Common myeloid progenitor, CD34-positive (primary cell): ENCODE measurements around the gene AP1B1.
"Not testable (repeated sequence)": the region's sequence is repeated elsewhere in the genome, so short reads cannot be mapped to it uniquely, and the experiment has no call there.

ENCODE experiments used
- CTCF ChIA-PET: fragments of 350-600 bp; sonication (Branson Sonifier 250); formaldehyde crosslinking; loops from one replicate; lab custom pipeline; 2021; ENCODE audit warnings: antibody characterized with exemption; lab: Charles Lee
- POLR2A ChIA-PET: fragments of 350-600 bp; sonication (Branson Sonifier 250); formaldehyde crosslinking; loops from one replicate; lab custom pipeline; 2021; ENCODE audit warnings: antibody characterized with exemption; lab: Charles Lee
- DNase-seq, 3 donors: peaks; one replicate each; pipeline versions ENCODE4 v3.0.0 to v3.0.0-alpha.2; 2013
- H3K27ac ChIP-seq, 2 experiments: 1 replicate in 1 of 2; 2 replicates in 1 of 2; pipeline ENCODE4 v1.7.0; 2013; ENCODE audit warnings: inconsistent platforms in 2 of 2, low read length in 2 of 2, mild to moderate bottlenecking in 2 of 2, low read depth in 1 of 2, moderate library complexity in 1 of 2; ENCODE audit not compliant: severe bottlenecking in 2 of 2, insufficient read depth in 1 of 2, poor library complexity in 1 of 2
- H3K27me3 ChIP-seq, 5 experiments: replicated peaks in 2 of 5; 1 replicate in 3 of 5; 2 replicates in 2 of 5; pipeline versions ENCODE4 v1.6.1 to v1.7.0; 2013; ENCODE audit warnings: low read length in 4 of 5, mild to moderate bottlenecking in 2 of 5, moderate library complexity in 2 of 5, inconsistent platforms in 1 of 5; ENCODE audit not compliant: insufficient read depth in 5 of 5, control insufficient read depth in 4 of 5
- H3K36me3 ChIP-seq, 4 experiments: 1 replicate in 2 of 4; 2 replicates in 2 of 4; pipeline versions ENCODE4 v1.6.1 to v1.7.0; 2013; ENCODE audit warnings: low read length in 3 of 4, control low read depth in 1 of 4, mild to moderate bottlenecking in 1 of 4; ENCODE audit not compliant: control insufficient read depth in 4 of 4, insufficient read depth in 4 of 4
- H3K4me1 ChIP-seq, 4 experiments: 1 replicate in 3 of 4; 2 replicates in 1 of 4; pipeline versions ENCODE4 v1.6.1 to v1.7.1; 2013; ENCODE audit warnings: low read length in 3 of 4, mild to moderate bottlenecking in 3 of 4, control low read depth in 1 of 4, inconsistent platforms in 1 of 4, moderate library complexity in 1 of 4; ENCODE audit not compliant: control insufficient read depth in 4 of 4, insufficient read depth in 4 of 4; ENCODE audit errors: control extremely low read depth in 1 of 4
- H3K4me3 ChIP-seq, 7 experiments: 1 replicate in 4 of 7; 2 replicates in 3 of 7; pipeline versions ENCODE4 v1.5.1 to v1.7.0; 2013; ENCODE audit warnings: mild to moderate bottlenecking in 7 of 7, low read length in 6 of 7, moderate library complexity in 6 of 7, inconsistent platforms in 2 of 7, low read depth in 2 of 7, control low read depth in 1 of 7; ENCODE audit not compliant: insufficient read depth in 4 of 7, control insufficient read depth in 1 of 7; ENCODE audit errors: extremely low read depth in 1 of 7
- H3K9me3 ChIP-seq, 5 experiments: 1 replicate in 4 of 5; 2 replicates in 1 of 5; pipeline versions ENCODE4 v1.6.1 to v1.7.1; 2013; ENCODE audit warnings: low read length in 4 of 5, mild to moderate bottlenecking in 2 of 5, inconsistent platforms in 1 of 5, low read depth in 1 of 5, moderate library complexity in 1 of 5; ENCODE audit not compliant: control insufficient read depth in 4 of 5, insufficient read depth in 2 of 5; ENCODE audit errors: control extremely low read depth in 1 of 5
- WGBS: methylation state at CpG from one replicate; pipeline ENCODE4 v1.1.5; 2013; ENCODE audit not compliant: insufficient coverage; 5-methylcytosine and 5-hydroxymethylcytosine counted together

Gene AP1B1

DNA sequence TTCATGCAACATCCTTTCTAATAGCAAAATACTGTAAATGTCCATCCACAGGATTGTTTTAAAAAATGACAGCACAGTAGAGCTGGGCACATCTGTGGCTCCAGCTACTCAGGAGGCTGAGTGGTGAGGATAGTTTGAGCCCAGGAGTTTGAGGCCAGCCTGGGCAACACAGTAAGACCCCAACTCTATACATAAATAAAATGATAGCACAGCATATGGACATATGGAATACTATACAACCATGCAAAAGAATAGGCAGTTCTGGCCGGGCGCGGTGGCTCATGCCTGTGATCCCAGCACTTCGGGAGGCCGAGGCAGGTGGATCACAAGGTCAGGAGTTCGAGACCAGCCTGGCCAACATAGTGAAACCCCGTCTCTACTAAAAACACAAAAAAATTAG is 13.6 kb downstream of the AP1B1 start:
- CTCF ChIA-PET = interaction anchor here (0.7 to 1.2 kb wide), 3 partner anchors 8 to 254 kb away, joined by 3 to 4 read pairs (median 4); no protein-coding TSS in a partner anchor
- peak overlapping the region in 1 of 7 experiments; percentile 20 for H3K4me3 ChIP-seq
- H3K36me3 ChIP-seq = peaks cover 5 to 45% (median 18%) of the 10 kb centered on the region in 4 experiments
- peaks cover 2 to 33% (median 11%) of the 10 kb centered on the region in 4 experiments for H3K4me1 ChIP-seq
- H3K27me3 ChIP-seq, H3K27ac ChIP-seq, POLR2A ChIA-PET, DNase-seq, H3K9me3 ChIP-seq: not testable (repeated sequence)
- WGBS = 98% methylated on average over 6 of the region's 7 CpGs

DNA sequence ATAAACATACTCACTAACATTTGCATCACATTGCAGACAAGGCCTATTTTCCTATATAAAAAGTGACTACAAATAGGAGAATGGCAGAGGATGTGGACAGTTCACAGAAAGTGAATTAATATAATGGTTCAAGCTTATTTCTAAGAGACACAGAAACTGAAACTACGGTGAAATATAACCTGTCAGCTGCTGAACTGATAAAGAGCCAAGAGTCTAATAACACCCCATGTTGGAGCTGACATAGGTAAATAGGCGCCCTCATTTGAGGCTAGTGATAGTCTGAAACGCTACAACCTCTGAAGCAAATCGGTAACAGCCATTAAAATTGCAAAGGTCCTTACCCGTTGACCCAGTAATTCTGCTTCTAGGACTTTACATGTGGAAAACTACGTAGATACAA is 14.0 kb downstream of the AP1B1 start:
- H3K4me1 ChIP-seq = peaks cover 4 to 36% (median 13%) of the 10 kb centered on the region in 4 experiments
- 76% methylated on average over 4 of the region's 6 CpGs for WGBS
- H3K9me3 ChIP-seq = no peaks in the 10 kb centered on the region
- H3K4me3 ChIP-seq = peak overlapping the region in 1 of 7 experiments; percentile 20
- H3K36me3 ChIP-seq = peaks cover 5 to 45% (median 18%) of the 10 kb centered on the region in 4 experiments
- ChIA-PET POLR2A (no interaction called here), CTCF (interaction anchor here (0.7 to 1.2 kb wide), 2 partner anchors 12 to 253 kb away, joined by 4 read pairs; no protein-coding TSS in a partner anchor)
- H3K27me3 ChIP-seq = no peaks in the 10 kb centered on the region
- no peak overlapping the region for H3K27ac ChIP-seq
- DNase-seq = peak in 1 of 3 donors; percentile 20

DNA sequence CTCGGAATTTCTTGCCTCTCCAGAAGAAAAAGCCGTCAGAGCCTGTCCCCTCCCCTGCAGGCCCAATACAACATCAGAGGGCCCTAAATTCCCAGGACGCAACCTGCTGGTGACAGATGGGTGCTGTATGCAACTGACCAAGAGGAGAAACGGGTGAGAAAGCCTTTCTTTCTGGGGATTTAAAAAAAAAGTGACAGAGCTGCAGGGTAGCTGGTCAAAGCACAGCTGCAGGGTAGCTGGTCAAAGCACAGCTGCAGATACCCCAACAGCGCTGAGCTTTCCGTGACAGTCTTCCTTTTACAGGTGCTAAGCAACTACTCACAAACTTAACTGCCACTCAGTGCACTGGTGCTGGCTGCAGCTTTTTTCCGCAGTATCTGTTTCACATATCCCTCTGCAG is 17.8 kb downstream of the AP1B1 start:
- Histone ChIP-seq H3K9me3 (no peaks in the 10 kb centered on the region), H3K4me1 (peaks cover 4 to 63% (median 39%) of the 10 kb centered on the region in 4 experiments), H3K27ac (no peak overlapping the region), H3K36me3 (peaks cover 0 to 23% (median 2%) of the 10 kb centered on the region in 4 experiments), H3K27me3 (no peaks in the 10 kb centered on the region), H3K4me3 (peak overlapping the region in 1 of 7 experiments; percentile 16)
- CTCF ChIA-PET = interaction anchor here (0.8 to 1.6 kb wide), 5 partner anchors 9 to 21 kb away, joined by 3 to 6 read pairs (median 4); no protein-coding TSS in a partner anchor
- DNase-seq = no peak
- 74% methylated on average over 4 of the region's 7 CpGs for WGBS
- POLR2A ChIA-PET = interaction anchor here (0.6 to 0.7 kb wide), 2 partner anchors 10 to 723 kb away, joined by 3 to 5 read pairs; no protein-coding TSS in a partner anchor

DNA sequence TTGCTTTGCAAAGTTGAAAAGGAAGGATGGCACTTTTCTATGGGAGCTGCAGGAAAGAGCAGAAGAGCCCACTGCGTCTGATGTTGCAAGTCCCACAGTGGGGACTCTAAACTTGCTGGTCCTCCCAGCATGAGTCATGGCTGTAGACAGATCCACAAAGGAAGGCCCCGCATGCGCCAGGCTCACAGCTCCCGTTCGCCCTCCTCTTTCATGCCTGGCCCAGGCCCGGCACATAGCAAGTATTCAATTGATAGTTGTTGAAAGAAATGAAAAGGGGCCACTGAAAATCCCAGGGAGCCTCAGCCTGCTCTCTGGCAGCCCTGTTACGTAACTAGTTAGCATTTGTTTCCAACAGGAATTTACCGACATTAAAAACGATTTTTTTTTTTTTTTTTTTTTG is 18.9 kb downstream of the AP1B1 start:
- Histone ChIP-seq H3K36me3 (peaks cover 0 to 16% (median 2%) of the 10 kb centered on the region in 4 experiments), H3K4me1 (peaks cover 4 to 69% (median 44%) of the 10 kb centered on the region in 4 experiments), H3K9me3 (no peaks in the 10 kb centered on the region), H3K27ac (no peak overlapping the region), H3K27me3 (no peaks in the 10 kb centered on the region), H3K4me3 (peak overlapping the region in 1 of 7 experiments; percentile 16)
- peak in 2 of 3 donors; percentile 59 to 72 for DNase-seq
- 65% methylated on average over 7 of the region's 9 CpGs for WGBS
- CTCF ChIA-PET = interaction anchor here (0.6 to 1.4 kb wide), 4 partner anchors 11 to 67 kb away, joined by 3 read pairs; no protein-coding TSS in a partner anchor
- POLR2A ChIA-PET = no interaction called here

DNA sequence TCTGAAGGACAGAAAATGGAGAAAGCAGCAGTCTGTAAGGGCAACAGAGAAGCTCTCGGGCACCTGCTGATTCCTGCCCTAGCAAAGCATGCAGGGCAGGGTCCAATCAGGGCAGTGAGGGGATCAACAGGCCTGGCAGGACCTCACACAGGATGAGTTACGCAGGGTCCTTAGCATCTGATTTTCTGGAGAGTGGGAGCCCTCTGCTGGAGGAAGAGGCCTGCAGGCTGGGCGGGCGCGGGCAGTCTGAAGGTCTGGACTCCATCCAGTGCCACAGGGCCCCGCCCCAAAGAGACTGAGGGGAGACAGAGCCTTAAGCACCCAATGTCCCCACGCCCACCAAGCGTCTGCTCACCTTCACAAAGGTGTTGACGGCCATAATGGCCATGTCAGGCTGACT is 28.9 kb downstream of the AP1B1 start:
- peak in 2 of 3 donors; percentile 28 to 35 for DNase-seq
- Histone ChIP-seq H3K4me3 (no peak overlapping the region), H3K9me3 (no peaks in the 10 kb centered on the region), H3K4me1 (peaks cover 0 to 13% (median 10%) of the 10 kb centered on the region in 4 experiments), H3K27ac (no peak overlapping the region), H3K36me3 (peaks cover 14 to 61% (median 39%) of the 10 kb centered on the region in 4 experiments), H3K27me3 (no peaks in the 10 kb centered on the region)
- ChIA-PET CTCF (interaction anchor here (0.8 to 2.7 kb wide), 8 partner anchors 11 to 53 kb away, joined by 3 to 9 read pairs (median 4); partner anchors contain the start of gene GAS2L1), POLR2A (no interaction called here)
- WGBS = 74% methylated on average over 9 of the region's 9 CpGs

DNA sequence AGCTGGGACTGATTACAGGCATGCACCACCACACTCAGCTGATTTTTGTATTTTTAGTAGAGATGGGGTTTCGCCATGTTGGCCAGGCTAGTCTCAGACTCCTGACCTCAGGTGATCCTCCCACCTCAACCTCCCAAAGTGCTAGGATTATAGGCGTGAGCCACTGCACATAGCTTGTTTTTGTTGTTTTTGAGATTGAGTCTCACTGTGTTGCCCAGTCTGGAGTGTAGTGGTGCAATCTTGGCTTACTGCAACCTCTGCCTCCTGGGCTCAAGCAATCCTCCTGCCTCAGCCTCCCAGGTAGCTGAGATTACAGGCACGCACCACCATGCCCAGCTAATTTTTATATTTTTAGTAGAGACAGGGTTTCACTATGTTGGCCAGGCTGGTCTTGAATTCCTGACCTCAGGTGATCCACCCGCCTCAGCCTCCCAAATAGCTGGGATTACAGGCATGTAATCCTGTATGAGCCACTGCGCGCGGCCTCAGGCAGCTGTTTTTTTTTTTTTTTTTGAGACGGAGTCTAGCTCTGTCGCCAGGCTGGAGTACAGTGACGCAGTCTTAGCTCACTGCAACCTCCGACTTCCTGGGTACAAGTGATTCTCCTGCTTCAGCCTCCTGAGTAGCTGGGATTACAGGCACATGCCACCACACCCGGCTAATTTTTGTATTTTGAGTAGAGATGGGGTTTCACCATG is 31.0 kb downstream of the AP1B1 start:
- H3K4me1 ChIP-seq, POLR2A ChIA-PET, H3K27ac ChIP-seq, H3K27me3 ChIP-seq, DNase-seq, H3K4me3 ChIP-seq, H3K9me3 ChIP-seq: not testable (repeated sequence)
- WGBS = 93% methylated on average over 4 of the region's 12 CpGs
- H3K36me3 ChIP-seq = peaks cover 14 to 80% (median 60%) of the 10 kb centered on the region in 4 experiments
- CTCF ChIA-PET = interaction anchor here (1.1 to 2.2 kb wide), 4 partner anchors 11 to 83 kb away, joined by 3 to 8 read pairs (median 4); no protein-coding TSS in a partner anchor
